Measurements from ENCODE around the gene DBN1.

DBN1 gene

DNA sequence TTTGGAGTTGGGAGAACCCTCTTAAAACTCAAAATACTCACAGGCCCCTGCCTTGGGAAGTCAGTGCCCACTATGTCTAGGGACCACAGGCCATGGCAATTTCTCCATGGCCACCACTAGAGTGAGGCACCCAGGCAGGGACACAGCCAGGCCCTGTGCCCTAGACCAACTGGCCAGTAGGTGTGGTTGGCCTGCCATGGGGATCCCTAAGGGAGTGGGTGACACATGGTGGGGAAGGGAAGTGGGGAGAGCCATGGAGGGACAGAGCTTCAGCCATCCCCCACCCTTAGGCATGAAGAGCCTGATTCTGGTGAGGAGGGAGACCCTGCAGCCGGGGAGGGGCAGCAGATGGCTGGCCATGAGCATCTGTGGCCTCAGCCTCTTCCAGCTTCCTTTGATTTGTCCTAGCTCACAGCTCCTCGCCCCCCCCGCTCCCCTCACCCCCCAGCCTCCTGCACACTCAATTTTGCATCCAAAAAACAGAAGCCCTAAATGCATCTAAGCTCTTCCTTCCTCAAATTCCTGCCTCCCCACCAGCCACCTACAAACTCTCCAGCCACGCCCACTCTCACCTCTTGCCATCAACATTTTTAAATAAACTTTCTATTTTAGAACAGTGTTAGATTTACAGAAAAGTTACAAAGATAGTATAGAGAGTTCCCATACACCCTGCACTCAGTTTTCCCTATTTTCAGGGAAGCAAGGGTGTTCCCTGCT, 1.6 kb upstream of the DBN1 start:
- Histone ChIP-seq H3K9ac (ENCODE audit: low read depth, low read length) (no peak overlapping the region), H3K27me3 (ENCODE audit: control insufficient read depth, insufficient read depth, low read length) (no peaks in the 10 kb centered on the region), H3K4me3 (ENCODE audit: low read depth, low read length) (no peak overlapping the region), H3K36me3 (ENCODE audit: control insufficient read depth, insufficient read depth, low read length) (peaks cover 18% of the 10 kb centered on the region), H3K9me3 (ENCODE audit: control insufficient read depth, insufficient read depth, low read length) (no peaks in the 10 kb centered on the region), H3K4me1 (ENCODE audit: control insufficient read depth, insufficient read depth, low read length) (peaks cover 25% of the 10 kb centered on the region)

DNA sequence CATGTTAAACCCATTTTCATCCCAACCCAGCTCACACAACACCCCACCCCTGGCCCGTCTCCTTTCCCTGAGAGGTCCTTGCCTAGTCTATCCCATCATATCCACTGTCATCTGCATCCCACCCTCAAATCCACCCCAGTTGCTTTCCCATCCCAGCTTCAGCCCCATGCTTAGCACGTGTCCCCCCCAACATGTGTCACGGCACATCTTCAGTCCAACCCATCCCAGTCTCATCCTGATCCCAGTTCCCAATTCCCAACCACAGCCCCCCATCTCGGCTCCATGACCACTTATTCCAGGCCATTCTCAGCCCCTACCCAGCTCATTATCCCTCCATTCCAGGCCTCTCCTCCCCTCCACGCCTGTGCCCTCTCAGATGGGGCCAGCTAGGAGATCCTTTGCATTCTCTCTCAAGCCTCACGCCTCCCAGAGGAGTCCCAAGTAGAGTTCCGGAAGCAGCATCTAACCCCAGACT, 605 bp upstream of the DBN1 start:
- Histone ChIP-seq H3K4me3 (ENCODE audit: low read depth, low read length) (peak overlapping the region; percentile 24), H3K36me3 (ENCODE audit: control insufficient read depth, insufficient read depth, low read length) (peaks cover 18% of the 10 kb centered on the region), H3K9me3 (ENCODE audit: control insufficient read depth, insufficient read depth, low read length) (no peaks in the 10 kb centered on the region), H3K4me1 (ENCODE audit: control insufficient read depth, insufficient read depth, low read length) (peaks cover 30% of the 10 kb centered on the region), H3K9ac (ENCODE audit: low read depth, low read length) (peak overlapping the region; percentile 9), H3K27me3 (ENCODE audit: control insufficient read depth, insufficient read depth, low read length) (no peaks in the 10 kb centered on the region)

DNA sequence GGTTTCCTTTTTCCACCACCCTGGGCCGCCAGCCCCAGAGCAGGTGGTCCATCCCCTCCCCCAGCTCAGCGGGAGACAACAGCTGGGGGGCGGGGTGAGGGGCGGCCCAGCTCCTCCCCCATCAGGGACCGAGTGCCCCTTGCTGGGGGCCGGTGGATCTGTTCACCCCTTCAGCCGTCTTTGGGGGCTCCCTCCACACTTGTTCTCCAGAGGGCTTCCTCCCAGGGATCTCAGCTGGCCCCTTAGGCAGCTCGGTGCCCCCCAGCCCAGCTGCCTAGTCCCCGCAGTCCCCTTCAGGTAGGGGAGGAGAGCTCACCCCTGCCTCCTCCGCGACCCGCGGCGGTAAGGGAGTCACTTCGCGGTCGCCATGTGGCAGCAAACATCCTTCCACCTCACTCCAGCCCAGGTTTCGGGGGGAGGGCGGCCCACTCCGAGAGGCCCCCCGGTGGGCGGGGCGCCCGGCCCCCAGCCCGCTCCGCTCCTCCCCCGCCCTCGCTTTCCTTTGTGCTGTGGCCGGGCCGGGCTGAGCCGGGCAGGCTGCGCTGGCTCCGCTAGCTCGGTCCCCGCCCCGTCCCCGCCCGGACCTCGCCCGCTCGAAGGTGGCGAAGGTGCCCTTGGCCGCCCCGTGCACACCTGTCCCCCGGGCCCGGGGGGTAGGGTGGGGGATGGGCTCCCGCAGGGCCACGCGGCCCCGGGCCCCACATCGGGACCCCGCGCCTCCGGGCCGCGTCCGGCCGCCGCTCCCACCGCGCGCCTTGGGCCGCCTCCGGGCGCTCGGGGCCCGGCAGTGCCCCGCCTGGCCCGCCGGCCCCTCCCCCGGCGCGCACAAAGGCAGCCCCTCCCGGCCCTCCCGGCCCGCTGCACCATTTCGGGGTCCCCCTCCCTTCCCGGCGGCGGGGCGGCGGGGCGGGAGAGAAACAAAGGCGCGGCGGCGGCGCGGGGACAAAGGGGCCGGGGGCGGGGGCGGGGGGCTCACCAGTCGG, 683 bp downstream of the DBN1 start:
- peak overlapping the region; percentile 81 for H3K4me3 ChIP-seq (ENCODE audit: low read depth, low read length)
- H3K9ac ChIP-seq (ENCODE audit: low read depth, low read length): peak overlapping the region; percentile 83
- peaks cover 30% of the 10 kb centered on the region for H3K4me1 ChIP-seq (ENCODE audit: control insufficient read depth, insufficient read depth, low read length)
- H3K27me3 ChIP-seq (ENCODE audit: control insufficient read depth, insufficient read depth, low read length): no peaks in the 10 kb centered on the region
- peaks cover 28% of the 10 kb centered on the region for H3K36me3 ChIP-seq (ENCODE audit: control insufficient read depth, insufficient read depth, low read length)
- H3K9me3 ChIP-seq (ENCODE audit: control insufficient read depth, insufficient read depth, low read length): no peaks in the 10 kb centered on the region

DNA sequence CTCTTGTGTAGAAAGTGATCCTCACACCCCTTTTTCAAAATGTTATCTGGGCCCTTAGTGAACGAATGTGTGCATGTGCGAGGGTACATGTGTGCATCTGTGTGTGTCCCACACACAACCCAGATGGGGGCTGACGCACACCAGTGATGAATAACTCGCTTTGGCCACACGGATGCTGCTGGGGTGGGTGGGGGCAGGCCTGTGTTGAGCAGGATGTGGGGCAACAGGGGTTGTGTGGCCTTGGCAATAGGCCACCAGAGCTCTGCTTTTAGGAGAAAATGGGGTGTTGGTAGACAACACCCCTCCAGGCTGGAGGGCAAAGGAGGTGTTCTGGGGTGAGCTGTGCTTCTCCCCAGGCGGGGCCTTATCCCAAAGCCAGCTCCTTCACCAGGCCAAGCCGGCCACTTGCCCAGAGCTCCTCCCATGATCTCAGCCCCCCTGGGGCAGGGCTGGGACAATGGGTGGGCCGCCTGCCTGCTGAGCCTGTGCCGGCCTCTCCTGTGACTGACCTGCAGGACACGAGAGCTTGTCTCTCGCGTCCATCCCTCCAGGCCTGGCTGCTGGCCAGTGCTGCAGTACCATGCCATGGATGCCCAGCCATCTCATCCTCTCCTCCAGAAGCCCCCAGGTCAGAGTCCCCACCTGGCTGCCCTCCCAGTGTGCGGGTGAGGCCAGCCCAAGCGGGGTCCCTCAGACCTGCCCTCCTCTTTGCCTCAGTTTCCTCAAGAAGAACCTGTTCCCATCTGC, 1.7 kb downstream of the DBN1 start:
- Histone ChIP-seq H3K9me3 (ENCODE audit: control insufficient read depth, insufficient read depth, low read length) (no peaks in the 10 kb centered on the region), H3K27me3 (ENCODE audit: control insufficient read depth, insufficient read depth, low read length) (no peaks in the 10 kb centered on the region), H3K4me3 (ENCODE audit: low read depth, low read length) (peak overlapping the region; percentile 81), H3K4me1 (ENCODE audit: control insufficient read depth, insufficient read depth, low read length) (peaks cover 30% of the 10 kb centered on the region), H3K36me3 (ENCODE audit: control insufficient read depth, insufficient read depth, low read length) (peaks cover 37% of the 10 kb centered on the region), H3K9ac (ENCODE audit: low read depth, low read length) (peak overlapping the region; percentile 83)

DNA sequence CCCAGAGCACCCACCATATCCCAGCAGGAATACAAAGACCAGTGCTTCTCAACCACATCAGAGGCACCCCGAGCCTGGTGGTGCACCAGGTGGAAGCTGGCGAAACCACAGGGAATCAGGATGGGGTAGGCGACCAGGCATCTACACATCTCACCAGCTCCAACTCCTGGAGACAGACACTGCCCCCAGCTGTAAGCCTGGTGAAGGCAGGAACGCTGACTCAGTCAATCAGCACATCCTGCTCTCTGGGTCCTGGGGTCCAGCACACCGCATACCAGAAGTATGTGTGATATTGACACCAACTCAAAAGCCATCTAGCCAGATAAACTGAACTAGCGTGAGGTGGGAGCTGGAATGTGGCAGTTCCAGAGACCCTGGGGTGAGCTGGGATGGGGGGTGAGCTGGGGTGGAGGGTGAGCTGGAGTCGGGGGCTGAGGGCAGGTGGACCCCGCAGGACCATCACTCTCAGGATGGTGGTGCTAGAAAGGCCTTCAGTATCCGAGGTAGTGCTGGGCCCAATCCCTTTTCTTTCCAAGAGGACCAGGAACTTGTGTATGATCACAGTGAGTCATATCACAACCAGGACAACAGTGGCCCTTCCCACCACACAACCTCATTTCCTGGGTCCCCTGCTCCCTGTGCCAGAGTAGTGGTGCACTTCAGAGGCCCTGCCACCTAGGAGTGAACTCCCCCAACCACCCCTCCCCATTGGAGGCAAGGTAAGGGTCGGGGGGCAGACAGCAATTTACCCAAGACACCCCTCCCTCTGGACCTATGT, 2.5 kb downstream of the DBN1 start:
- Histone ChIP-seq H3K27me3 (ENCODE audit: control insufficient read depth, insufficient read depth, low read length) (no peaks in the 10 kb centered on the region), H3K9ac (ENCODE audit: low read depth, low read length) (no peak overlapping the region), H3K9me3 (ENCODE audit: control insufficient read depth, insufficient read depth, low read length) (no peaks in the 10 kb centered on the region), H3K36me3 (ENCODE audit: control insufficient read depth, insufficient read depth, low read length) (peaks cover 46% of the 10 kb centered on the region), H3K4me1 (ENCODE audit: control insufficient read depth, insufficient read depth, low read length) (peaks cover 30% of the 10 kb centered on the region), H3K4me3 (ENCODE audit: low read depth, low read length) (peak overlapping the region; percentile 81)

DNA sequence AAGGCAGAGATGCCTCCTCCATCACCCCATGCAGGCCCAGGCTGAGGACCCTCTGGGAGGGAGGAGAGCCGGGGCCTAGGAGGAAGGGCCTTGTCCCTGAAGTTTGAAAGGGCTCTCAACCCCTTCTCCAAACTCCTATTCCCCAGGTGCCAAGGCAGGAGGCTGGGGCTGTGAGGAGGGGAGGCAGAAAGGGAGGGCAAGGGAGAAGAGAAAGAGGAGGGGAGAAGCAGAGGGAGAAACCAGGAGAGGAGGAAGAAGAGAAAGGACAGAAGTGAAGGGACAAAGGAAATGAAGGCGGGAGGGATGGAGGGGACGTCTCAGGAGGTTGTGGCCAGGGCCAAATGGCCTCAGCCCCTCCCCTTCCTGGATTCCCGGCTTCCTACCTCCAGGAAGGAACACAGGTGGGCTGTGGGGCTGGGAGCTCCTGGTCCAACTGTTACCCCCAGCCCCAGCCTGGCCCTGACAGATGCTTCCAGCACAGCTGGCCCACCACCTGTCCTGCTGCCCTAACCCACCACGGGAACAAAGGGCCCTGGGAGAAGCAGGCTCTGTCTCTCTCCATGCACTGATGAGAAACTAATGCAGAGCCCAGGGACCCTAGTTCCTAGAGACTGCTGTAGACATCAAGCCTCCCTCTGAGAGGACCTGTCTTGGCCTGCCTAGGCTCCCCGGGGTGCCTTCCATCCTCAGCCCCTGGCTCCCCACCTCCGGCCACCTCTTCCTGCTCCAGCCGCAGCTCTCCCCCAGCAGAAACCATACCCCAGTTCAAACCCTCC, 3.5 kb downstream of the DBN1 start:
- Histone ChIP-seq H3K4me1 (ENCODE audit: control insufficient read depth, insufficient read depth, low read length) (peaks cover 30% of the 10 kb centered on the region), H3K9ac (ENCODE audit: low read depth, low read length) (peak overlapping the region; percentile 9), H3K9me3 (ENCODE audit: control insufficient read depth, insufficient read depth, low read length) (no peaks in the 10 kb centered on the region), H3K27me3 (ENCODE audit: control insufficient read depth, insufficient read depth, low read length) (no peaks in the 10 kb centered on the region), H3K4me3 (ENCODE audit: low read depth, low read length) (no peak overlapping the region), H3K36me3 (ENCODE audit: control insufficient read depth, insufficient read depth, low read length) (peaks cover 48% of the 10 kb centered on the region)

DNA sequence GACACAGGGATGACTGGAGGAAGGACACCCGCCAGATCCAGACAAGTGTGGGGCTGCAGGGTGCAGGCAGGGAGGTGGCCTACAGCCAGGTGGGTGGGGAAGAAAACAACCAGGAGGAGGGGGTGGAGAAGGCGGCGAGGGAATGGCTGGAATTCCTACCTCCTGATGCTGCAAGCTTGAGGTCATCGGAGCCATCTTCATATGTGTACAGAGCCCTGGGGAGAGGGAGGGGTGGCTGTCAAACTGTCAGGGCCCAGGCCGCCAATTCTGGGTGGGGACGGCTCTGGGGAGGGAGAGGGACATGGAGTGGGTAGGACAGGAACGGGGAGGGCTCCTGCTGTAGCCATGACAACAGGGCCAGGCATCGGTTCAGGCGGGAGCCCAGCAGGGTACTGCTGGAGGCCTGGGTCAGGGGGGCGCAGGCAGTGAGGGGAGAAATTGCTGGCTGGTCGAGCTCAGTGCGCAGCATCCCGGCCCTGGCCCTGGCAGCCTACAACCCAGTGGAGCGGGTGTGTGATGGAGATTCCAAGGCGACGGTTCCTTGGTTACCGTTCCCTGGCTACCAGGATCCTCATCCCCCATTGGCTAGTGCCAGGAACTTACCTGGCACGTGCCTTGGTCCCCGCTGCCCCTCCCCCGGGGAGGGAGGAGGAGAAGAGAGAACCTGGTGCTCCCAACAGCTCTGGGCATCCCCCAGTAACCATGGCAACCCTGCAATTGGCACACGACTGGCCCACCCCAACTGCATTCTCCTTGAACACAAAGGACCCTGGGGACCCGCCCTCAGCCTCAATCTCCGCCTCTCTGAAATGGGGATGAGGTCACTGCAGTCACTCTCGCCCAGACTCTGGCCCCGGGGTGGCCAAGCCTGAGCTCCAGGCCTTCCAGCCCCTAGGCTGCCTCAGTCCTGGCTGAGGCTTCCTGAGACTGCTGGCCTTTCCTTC, 4.5 kb downstream of the DBN1 start:
- Histone ChIP-seq H3K9ac (ENCODE audit: low read depth, low read length) (no peak overlapping the region), H3K27me3 (ENCODE audit: control insufficient read depth, insufficient read depth, low read length) (no peaks in the 10 kb centered on the region), H3K4me1 (ENCODE audit: control insufficient read depth, insufficient read depth, low read length) (peaks cover 22% of the 10 kb centered on the region), H3K9me3 (ENCODE audit: control insufficient read depth, insufficient read depth, low read length) (no peaks in the 10 kb centered on the region), H3K36me3 (ENCODE audit: control insufficient read depth, insufficient read depth, low read length) (peaks cover 48% of the 10 kb centered on the region), H3K4me3 (ENCODE audit: low read depth, low read length) (no peak overlapping the region)

DNA sequence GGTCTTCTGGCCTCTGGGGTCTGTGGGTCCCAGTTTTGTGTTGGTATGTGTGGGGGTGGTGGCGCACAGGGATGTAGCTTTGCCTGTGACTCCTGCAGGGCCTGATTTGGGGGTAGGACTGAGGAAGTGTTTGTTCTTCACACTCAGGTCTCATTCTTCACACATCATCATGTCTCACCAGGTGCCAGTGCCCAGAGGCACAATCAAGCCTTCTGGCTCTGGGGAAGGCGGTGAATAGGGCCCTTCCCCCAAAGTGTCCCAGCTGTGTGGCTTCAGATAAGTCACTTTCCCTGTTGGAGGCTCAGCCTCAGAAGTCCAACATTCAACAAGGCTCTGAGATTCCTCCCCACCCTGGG, 5.1 kb downstream of the DBN1 start:
- H3K36me3 ChIP-seq (ENCODE audit: control insufficient read depth, insufficient read depth, low read length): peaks cover 54% of the 10 kb centered on the region
- H3K9me3 ChIP-seq (ENCODE audit: control insufficient read depth, insufficient read depth, low read length): no peaks in the 10 kb centered on the region
- H3K27me3 ChIP-seq (ENCODE audit: control insufficient read depth, insufficient read depth, low read length): no peaks in the 10 kb centered on the region
- peaks cover 21% of the 10 kb centered on the region for H3K4me1 ChIP-seq (ENCODE audit: control insufficient read depth, insufficient read depth, low read length)
- no peak overlapping the region for H3K4me3 ChIP-seq (ENCODE audit: low read depth, low read length)
- H3K9ac ChIP-seq (ENCODE audit: low read depth, low read length): no peak overlapping the region

DNA sequence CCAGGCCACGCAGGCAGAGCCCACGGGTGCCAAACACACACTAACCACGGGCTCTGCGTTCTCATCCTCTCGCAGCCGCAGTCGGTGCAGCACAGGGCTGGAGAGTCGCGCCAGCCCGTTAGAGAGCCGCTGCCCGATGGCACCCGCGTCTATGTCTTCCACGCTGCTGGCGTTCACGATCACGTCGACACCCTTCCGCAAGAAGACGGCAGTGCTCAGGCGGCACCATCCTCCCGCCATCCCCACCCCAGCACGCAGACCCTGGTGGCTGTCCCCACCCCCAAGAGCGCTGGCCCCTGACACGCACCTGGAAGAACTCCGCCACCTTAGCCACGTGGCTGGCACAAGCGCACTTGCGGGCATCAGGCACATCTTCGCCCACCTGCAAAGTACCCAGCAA, 6.0 kb downstream of the DBN1 start:
- Histone ChIP-seq H3K36me3 (ENCODE audit: control insufficient read depth, insufficient read depth, low read length) (peaks cover 56% of the 10 kb centered on the region), H3K9ac (ENCODE audit: low read depth, low read length) (no peak overlapping the region), H3K4me3 (ENCODE audit: low read depth, low read length) (no peak overlapping the region), H3K9me3 (ENCODE audit: control insufficient read depth, insufficient read depth, low read length) (no peaks in the 10 kb centered on the region), H3K4me1 (ENCODE audit: control insufficient read depth, insufficient read depth, low read length) (peaks cover 21% of the 10 kb centered on the region), H3K27me3 (ENCODE audit: control insufficient read depth, insufficient read depth, low read length) (no peaks in the 10 kb centered on the region)

DNA sequence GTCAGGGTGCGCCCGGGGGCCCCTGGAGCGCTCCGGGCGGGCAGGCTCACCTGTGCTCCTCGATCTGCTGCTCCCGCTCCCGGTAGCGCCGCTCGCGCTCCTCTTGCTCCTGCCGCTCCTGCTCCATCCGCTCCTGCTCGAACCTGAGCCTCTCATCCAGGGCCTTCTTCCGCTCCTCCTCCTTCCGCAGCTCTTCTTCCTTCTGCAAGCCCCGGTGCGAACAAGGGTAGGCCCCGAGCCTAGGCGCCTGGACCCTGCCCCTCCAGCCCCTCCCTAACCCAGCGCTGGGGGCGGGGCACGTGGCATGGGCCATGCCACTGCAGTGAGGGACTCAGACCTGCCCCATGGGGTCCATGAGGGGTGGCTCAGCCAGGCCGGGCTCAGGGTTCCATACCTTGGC, 6.6 kb downstream of the DBN1 start:
- Histone ChIP-seq H3K4me1 (ENCODE audit: control insufficient read depth, insufficient read depth, low read length) (peaks cover 21% of the 10 kb centered on the region), H3K27me3 (ENCODE audit: control insufficient read depth, insufficient read depth, low read length) (no peaks in the 10 kb centered on the region), H3K4me3 (ENCODE audit: low read depth, low read length) (no peak overlapping the region), H3K36me3 (ENCODE audit: control insufficient read depth, insufficient read depth, low read length) (peaks cover 56% of the 10 kb centered on the region), H3K9ac (ENCODE audit: low read depth, low read length) (no peak overlapping the region), H3K9me3 (ENCODE audit: control insufficient read depth, insufficient read depth, low read length) (no peaks in the 10 kb centered on the region)
